ENCODE data around the gene PNMA6E.
A peak's percentile ranks its signal among the peaks of the same experiment; 100 is the strongest.

The PNMA6E gene

GRCh38 chrX:153434801-153435200 is 33.7 kb upstream of the PNMA6E start:
- no peak for DNase-seq

DNA sequence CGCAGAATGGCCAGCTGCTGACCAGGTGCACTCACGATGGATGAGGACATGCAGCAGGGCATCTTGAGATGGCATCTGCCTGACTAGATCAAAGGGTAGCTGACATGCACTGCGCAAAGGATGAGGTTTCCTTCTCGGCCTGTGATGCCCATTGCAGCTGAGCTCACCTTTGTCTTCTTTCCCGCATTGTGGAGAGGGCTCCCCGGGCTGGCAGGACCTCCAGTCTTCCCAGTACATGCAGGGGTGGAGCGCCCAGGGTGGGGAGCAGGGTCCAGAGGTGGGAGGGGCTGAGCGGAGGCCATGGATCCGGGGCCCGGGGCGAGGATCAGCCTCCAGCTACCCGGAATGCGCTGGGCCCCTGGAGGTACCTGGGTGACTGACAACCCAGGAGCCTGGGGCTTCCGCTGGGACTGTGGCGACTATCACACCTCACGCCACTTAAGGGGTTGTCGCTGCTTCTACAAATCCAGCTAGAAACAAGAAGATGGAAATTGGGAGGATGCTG is 32.7 kb upstream of the PNMA6E start:
- no peak for DNase-seq

- DNase-seq, result no peak
Measured at GRCh38 chrX:153433161-153433680, 32.1 kb upstream of the PNMA6E start.

GRCh38 chrX:153430796-153431195 is 29.6 kb upstream of the PNMA6E start:
- no peak for DNase-seq

DNA sequence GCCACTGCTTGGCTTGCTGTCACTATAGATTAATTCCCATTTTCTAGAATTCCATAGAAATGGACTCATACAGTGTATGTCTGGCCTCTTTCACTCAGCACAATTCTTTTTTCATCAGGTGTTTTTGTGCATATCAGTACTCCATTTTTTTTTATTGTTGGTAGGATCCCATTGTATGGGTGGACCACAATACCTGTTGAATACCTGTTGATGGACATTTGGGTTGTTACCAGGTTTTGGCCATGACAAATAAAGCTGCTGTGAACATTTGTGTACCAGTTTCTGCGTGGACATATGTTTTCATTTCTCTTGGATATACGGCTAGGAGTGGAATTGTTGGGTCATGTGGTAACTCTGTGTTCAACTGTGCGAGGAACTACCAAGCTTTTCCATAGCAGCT is 25.1 kb upstream of the PNMA6E start:
- DNase-seq, result no peak

- no peak for DNase-seq
Measured at GRCh38 chrX:153423652-153424051, 22.5 kb upstream of the PNMA6E start.

GRCh38 chrX:153421856-153422255 is 20.7 kb upstream of the PNMA6E start:
- DNase-seq, result no peak

DNA sequence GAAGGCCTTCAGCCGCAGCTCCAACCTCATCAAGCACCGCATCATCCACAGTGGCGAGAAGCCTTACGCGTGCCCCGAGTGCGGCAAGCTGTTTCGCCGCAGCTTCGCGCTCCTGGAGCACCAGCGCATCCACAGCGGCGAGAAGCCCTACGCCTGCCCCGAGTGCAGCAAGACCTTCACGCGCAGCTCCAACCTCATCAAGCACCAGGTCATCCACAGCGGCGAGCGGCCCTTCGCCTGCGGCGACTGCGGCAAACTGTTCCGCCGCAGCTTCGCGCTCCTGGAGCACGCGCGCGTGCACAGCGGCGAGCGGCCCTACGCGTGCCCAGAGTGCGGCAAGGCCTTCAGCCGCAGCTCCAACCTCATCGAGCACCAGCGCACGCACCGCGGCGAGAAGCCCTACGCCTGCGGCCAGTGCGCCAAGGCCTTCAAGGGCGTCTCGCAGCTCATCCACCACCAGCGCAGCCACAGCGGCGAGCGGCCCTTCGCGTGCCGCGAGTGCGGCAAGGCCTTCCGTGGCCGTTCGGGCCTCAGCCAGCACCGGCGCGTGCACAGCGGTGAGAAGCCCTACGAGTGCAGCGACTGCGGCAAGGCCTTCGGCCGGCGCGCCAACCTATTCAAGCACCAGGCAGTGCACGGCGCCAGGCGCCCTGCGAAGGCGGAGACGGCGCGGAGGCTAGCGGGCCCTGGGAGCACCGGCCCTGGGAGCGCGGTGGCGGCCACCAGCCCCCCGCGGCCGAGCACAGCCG is 19.9 kb upstream of the PNMA6E start:
- DNase-seq, result no peak

- DNase-seq, result no peak
Measured at GRCh38 chrX:153417637-153418036, 16.5 kb upstream of the PNMA6E start.

DNA sequence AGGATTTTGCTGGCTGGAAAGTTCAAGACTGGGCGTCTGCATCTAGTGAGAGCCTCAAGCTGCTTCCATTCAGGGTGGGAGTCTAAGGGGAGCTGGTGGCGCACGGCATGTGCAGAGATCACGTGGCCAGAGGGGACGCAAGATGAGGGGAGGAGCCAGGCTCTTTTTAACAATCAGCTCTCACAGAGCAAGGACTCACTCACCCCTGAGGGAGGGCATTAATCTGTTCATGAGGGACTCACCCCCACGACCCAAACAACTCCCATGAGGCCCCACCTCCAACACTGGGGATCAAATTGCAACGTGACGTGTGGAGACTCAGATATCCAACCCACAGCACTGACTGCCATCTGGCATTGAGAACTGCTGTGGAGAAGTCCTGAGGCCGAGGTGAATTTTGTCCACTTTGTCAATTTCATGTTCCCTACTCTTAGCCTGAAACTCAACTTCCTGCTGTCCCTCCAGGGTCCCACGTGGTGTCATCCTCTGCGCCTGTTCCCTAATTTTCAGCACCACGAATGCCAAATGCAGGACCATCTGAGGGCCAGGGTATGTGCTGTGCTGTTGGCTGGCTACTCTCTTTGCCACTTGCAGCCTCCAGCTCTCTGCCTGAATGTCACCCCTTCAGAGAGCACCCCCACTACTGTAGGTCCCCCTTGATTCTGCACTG is 15.8 kb upstream of the PNMA6E start:
- no peak for DNase-seq

DNA sequence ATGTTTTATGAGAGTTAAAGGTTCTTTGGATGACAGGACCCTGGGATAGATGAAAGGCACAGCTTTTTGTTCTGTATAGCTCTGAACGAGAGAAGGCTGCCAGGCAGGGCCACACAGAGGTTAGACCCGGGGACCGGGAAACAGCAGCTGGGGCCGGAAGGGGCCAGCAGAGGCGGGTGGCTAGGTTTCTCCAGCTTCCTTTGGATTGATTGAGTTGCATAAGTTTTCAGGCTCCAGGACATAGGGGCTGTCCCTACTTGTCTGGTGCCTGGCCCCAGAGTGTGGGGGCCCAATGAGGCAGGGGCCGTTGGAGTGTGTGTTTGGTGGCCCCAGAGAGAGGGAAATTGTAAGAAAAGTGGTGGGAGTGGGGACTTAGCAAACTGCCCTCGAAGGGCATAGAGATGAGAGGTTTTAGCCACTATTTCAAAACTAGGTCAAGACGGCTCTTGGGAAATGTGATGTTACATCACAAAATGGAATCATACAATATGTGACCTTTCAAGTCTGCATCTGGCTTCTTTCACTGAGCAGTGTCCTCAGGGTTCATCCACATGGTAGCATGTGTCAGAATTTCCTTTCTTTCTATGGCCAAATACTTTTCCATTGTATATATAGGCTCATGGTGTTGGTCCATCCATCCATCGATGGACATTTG is 13.8 kb upstream of the PNMA6E start:
- peak; percentile 17 for DNase-seq

DNA sequence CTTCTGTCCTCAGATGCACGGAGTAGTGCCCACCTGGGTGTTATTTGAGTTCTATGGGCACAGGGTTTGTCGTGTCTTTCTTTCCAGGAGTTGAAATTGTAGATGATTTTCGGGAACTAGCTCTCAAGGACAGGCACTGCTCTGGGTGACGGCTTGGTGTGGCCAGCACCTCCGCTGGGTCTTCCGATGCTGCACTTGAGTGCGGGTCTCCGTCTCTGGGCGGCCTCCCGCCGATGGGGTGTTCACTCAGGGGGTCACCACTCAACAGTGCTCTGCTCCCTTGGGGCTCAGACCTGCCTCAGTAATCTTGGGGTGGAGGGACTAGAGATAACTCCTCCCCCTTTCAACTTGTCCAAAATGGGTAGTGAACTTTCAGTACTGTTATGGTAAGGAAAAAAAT is 12.6 kb upstream of the PNMA6E start:
- DNase-seq, result no peak

- no peak for DNase-seq
Measured at GRCh38 chrX:153412746-153413720, 11.9 kb upstream of the PNMA6E start.

GRCh38 chrX:153411988-153412574 is 10.9 kb upstream of the PNMA6E start:
- no peak for DNase-seq

DNA sequence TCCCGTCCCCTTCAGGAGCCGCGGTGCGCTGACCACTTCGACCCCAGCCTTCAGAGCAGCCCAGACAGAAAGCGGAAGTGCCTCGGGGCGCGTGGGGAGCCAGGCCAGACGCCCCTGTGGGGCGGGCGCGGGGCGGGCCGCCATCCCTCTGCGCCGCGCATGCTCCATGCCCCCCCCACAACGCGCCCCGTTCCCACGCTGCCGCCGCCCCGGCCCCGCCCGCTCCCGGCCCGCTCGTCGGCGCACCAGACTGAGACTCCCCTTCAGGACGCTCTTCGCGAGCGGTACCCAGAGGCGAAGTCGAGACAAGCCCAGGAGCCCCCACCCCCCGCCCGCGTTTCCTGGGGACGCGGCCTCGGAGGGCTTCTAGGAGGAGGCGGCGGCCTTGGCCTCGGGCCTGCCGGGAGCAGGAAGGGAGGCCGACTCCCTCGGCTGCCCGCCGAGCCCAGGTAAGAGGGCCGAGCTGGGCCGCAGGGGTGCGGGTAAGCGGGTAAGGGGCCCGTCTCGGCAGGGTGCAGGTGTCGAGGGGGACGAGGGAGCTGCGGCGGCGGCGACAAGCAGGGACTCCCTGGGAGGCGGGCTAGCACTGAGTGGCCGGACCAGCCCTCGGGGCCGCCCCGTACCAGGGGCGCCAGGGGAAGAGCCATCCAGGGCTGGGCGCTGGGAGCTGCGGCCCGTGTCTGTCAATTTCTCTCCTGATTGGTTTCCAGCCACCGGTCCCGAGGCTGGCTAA is 10.3 kb upstream of the PNMA6E start, which contains the start of gene ZFP92:
Gene ZFP92 (plus strand): TSS at position 218 of the 733 bp plus-strand sequence. CDS start 6,851 bp downstream, outside the sequence.
- no peak for DNase-seq

DNA sequence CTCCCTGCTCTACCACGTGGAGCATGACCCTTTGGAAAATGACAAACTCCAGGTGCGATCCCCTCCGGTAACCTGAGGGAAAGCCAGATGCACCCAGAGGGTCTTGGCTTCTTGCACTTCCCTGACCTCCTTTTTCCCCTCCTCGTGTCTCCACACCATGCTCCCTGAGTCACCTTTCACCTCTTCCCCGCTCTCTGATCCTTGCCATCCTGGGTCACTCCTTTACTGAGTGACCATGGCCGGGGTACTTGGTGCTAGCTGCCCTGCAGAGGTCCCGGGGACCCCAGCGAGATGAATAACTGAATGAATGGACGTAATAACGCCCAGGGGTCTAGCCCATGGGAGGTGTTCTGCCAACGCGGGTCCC is 9.7 kb upstream of the PNMA6E start:
- DNase-seq, result no peak

- DNase-seq, result no peak
Measured at GRCh38 chrX:153410373-153410772, 9.2 kb upstream of the PNMA6E start.

- DNase-seq, result no peak
Measured at GRCh38 chrX:153409414-153410101, 8.4 kb upstream of the PNMA6E start.

DNA sequence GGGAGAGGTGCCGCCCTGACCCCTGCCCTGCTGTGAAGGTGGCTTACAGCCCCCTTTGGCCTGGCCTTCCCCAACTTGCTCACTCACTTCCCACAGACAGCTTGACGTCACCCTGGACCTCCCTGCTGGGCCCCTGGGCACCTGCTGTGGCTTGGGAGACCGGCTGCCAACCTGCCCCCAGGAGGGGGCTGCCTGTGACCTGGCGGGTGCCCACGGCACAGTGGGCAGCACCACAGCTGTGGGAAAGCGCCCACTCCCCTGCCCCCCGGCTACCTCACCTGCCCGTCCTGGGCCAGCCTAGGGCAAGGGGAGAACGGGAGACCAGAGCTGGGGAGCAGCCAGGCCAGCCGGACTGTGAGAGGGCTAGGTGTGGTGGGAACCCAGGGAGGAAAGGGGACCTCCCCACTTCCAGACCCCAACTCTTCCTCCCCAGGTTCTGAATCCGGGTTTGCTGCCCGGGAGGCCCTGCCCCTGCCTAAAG is 7.8 kb upstream of the PNMA6E start:
- no peak for DNase-seq

- DNase-seq, result no peak
Measured at GRCh38 chrX:153408221-153408721, 7.1 kb upstream of the PNMA6E start.

All from HCEC 1CT (cell line).